Left lung (tissue), 10 donors: ENCODE results near the gene C1orf35. TPM values are rescaled to one million over a fixed set of nuclear protein-coding genes. Genes with fewer than 3 reads are reported as not detected.
"Not testable (repeated sequence)": the region's sequence is repeated elsewhere in the genome, so short reads cannot be mapped to it uniquely, and the experiment has no call there.

Source experiments
- ATAC-seq: fragments of 200-7000 bp; cut with Tn5 transposase; one replicate; pipeline ENCODE4 v1.9.1; 2020; ENCODE audit warnings: moderate library complexity
- DNase-seq, 4 donors: peaks; one replicate each; pipeline ENCODE4 v3.0.0-alpha.2; 2013 to 2020
- H3K27ac ChIP-seq, 2 donors: fragments of 200-600 bp; sonication (generic) in 1 of 2; one replicate each; pipeline versions ENCODE4 v1.5.0 to v1.8.0; 2020 to 2021
- H3K27me3 ChIP-seq, 2 donors: fragments of 200-600 bp; sonication (generic) in 1 of 2; one replicate each; pipeline versions ENCODE4 v1.5.0 to v1.8.0; 2020 to 2021
- H3K36me3 ChIP-seq, 2 donors: fragments of 200-600 bp; sonication (generic) in 1 of 2; one replicate each; pipeline versions ENCODE4 v1.5.0 to v1.8.0; 2020 to 2021
- H3K4me1 ChIP-seq, 2 donors: fragments of 200-600 bp; one replicate each; pipeline ENCODE4 v1.8.0; 2021
- H3K4me3 ChIP-seq, 2 donors: fragments of 200-600 bp; sonication (generic) in 1 of 2; one replicate each; pipeline versions ENCODE4 v1.5.0 to v1.8.0; 2020 to 2021; ENCODE audit warnings: mild to moderate bottlenecking in 1 of 2
- H3K9me3 ChIP-seq, 2 donors: fragments of 200-600 bp; sonication (generic) in 1 of 2; one replicate each; pipeline versions ENCODE4 v1.5.0 to v1.8.0; 2020 to 2021
- intact Hi-C, 2 donors: fragments of 100-400 bp; cut with DNase I; formaldehyde crosslinking; loops; one replicate each; pipeline versions ENCODE4 v1.11.2 to v1.14.2; 2022
- polyA plus RNA-seq, 6 donors: library from polyadenylated mRNA; unstranded; fragments of 120-200 nt; gene quantifications; one replicate each; pipeline ENCODE4 v1.2.1, GENCODE V29; 2013; ENCODE audit not compliant: insufficient read length in 6 of 6
- total RNA-seq, 2 donors: library from RNA; stranded (reverse); fragmentation: NEBNext Ultra II Directional; extraction: Animal tissue kit (Norgen Biotek cat#: 25700); gene quantifications; one replicate each; pipeline ENCODE4 v1.2.1, GENCODE V29; 2021
- TF ChIP-seq, protein P1 (sequence below), 2 donors: fragments of 200-600 bp; sonication (generic) in 1 of 2; IDR thresholded peaks; one replicate each; pipeline versions ENCODE4 v1.5.0 to v1.8.0; 2021; ENCODE audit warnings: antibody characterized with exemption in 2 of 2
- donor health status: DM: no; HTN: yes; CAD: no.
- donor health status: DM: no; HTN: no; CAD: no.

The C1orf35 gene
- total and polyA plus RNA-seq, 8 donors, result 12.6 to 21.1 (median 17.0) TPM

DNA sequence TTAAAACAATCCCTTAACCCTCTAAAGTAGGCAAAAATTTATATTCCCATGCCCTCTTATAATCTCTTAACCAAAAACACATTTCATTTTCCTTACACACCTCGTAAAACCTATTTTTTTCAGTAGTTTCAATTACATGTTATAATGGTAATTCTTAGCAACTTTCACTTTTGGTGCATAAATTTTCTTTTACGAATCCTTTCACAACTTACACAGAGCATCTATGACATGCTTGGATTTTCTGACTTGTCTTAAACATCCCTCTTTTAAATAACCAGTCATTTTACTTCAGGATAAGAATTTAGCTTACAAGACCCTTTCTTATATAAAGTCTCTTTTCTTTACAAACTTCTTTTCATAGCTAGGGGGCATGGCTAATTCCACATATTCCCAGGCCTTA is 14.9 kb upstream of the C1orf35 start:
- no peaks in the 10 kb centered on the region for H3K36me3 ChIP-seq
- intact Hi-C loops, result no loop called here
- no peaks in the 10 kb centered on the region for H3K9me3 ChIP-seq
- no peaks in the 10 kb centered on the region for H3K27me3 ChIP-seq
- ATAC-seq (no peak), DNase-seq (no peak)
- no peaks in the 10 kb centered on the region for H3K4me1 ChIP-seq
- TF ChIP-seq, protein P1, sequence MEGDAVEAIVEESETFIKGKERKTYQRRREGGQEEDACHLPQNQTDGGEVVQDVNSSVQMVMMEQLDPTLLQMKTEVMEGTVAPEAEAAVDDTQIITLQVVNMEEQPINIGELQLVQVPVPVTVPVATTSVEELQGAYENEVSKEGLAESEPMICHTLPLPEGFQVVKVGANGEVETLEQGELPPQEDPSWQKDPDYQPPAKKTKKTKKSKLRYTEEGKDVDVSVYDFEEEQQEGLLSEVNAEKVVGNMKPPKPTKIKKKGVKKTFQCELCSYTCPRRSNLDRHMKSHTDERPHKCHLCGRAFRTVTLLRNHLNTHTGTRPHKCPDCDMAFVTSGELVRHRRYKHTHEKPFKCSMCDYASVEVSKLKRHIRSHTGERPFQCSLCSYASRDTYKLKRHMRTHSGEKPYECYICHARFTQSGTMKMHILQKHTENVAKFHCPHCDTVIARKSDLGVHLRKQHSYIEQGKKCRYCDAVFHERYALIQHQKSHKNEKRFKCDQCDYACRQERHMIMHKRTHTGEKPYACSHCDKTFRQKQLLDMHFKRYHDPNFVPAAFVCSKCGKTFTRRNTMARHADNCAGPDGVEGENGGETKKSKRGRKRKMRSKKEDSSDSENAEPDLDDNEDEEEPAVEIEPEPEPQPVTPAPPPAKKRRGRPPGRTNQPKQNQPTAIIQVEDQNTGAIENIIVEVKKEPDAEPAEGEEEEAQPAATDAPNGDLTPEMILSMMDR (IDR thresholded peaks at IDR 0.05), result no peak
- no peak overlapping the region for H3K4me3 ChIP-seq
- no peak overlapping the region for H3K27ac ChIP-seq

- H3K4me1 ChIP-seq, result no peaks in the 10 kb centered on the region
- TF ChIP-seq, protein P1 (IDR thresholded peaks at IDR 0.05), result no peak
- no peak for DNase-seq
- no peaks in the 10 kb centered on the region for H3K36me3 ChIP-seq
- ATAC-seq, result no peak
- no peak overlapping the region for H3K27ac ChIP-seq
- H3K9me3 ChIP-seq, result no peaks in the 10 kb centered on the region
- intact Hi-C loops, result no loop called here
- H3K4me3 ChIP-seq, result no peak overlapping the region
- no peaks in the 10 kb centered on the region for H3K27me3 ChIP-seq
Observed at GRCh38 chr1:228117335-228117734, 14.2 kb upstream of the C1orf35 start.

DNA sequence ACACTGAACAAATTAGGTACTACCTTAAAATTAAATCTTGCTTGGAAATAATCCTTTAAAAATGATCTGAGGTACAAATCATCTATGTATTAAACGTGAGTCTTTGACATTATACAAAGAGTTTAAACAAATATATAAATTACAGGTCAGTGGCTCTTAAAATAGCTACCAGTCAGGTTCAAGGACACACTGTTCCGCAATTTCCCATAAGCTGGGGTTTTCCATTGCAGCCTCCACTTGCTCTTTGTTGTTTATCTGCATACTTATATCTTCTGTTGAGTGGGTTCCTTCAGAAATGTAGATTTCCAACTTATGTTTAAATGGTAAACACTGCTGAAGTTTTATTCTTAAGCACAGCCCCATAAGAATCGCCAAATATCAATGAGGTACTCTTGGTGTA is 11.7 kb upstream of the C1orf35 start:
- H3K27me3 ChIP-seq, result no peaks in the 10 kb centered on the region
- no peak overlapping the region for H3K4me3 ChIP-seq
- H3K9me3 ChIP-seq, result no peaks in the 10 kb centered on the region
- no peak overlapping the region for H3K27ac ChIP-seq
- peaks cover 0 to 15% of the 10 kb centered on the region in 2 donors for H3K4me1 ChIP-seq
- TF ChIP-seq, protein P1 (IDR thresholded peaks at IDR 0.05), result no peak
- H3K36me3 ChIP-seq, result no peaks in the 10 kb centered on the region
- DNase-seq (no peak), ATAC-seq (no peak)
- intact Hi-C loops, result no loop called here

DNA sequence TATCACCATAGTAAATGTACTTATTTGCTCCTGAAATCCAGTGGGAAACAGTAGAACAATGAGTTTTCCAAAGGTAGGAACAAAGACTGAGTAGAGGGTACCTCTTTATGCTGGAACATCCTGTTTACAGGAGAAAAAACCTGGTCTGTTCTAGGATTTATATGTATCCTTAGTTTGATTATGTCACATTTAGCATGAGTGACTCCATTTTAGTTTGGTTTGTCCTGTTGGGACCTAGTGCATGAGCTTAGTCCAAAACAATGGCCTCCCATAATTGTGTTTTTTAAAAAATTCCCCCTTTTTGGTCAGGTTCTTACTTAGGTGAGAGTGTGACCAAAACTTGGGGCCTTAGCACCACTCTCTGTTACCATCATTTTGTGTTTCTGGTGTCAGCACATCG is 9.5 kb upstream of the C1orf35 start:
- TF ChIP-seq, protein P1 (IDR thresholded peaks at IDR 0.05), result no peak
- Histone ChIP-seq H3K27me3 (no peaks in the 10 kb centered on the region), H3K4me3 (no peak overlapping the region), H3K36me3 (peaks cover 0 to 2% of the 10 kb centered on the region in 2 donors), H3K27ac (no peak overlapping the region), H3K9me3 (no peaks in the 10 kb centered on the region), H3K4me1 (peaks cover 8 to 29% of the 10 kb centered on the region in 2 donors)
- ATAC-seq (no peak), DNase-seq (no peak)
- intact Hi-C loops, result no loop called here

GRCh38 chr1:228112167-228112566 is 9.0 kb upstream of the C1orf35 start:
- peaks cover 8 to 32% of the 10 kb centered on the region in 2 donors for H3K4me1 ChIP-seq
- DNase-seq (no peak), ATAC-seq (no peak)
- TF ChIP-seq, protein P1 (IDR thresholded peaks at IDR 0.05), result no peak
- no peaks in the 10 kb centered on the region for H3K9me3 ChIP-seq
- H3K27me3 ChIP-seq, result no peaks in the 10 kb centered on the region
- no peak overlapping the region for H3K27ac ChIP-seq
- peaks cover 0 to 7% of the 10 kb centered on the region in 2 donors for H3K36me3 ChIP-seq
- H3K4me3 ChIP-seq, result no peak overlapping the region
- intact Hi-C loops, result no loop called here

- intact Hi-C loops, ATAC-seq: not testable (repeated sequence)
Observed at GRCh38 chr1:228111315-228111714, 8.2 kb upstream of the C1orf35 start.

More at GRCh38 chr1:228111315-228111714, 8.2 kb upstream of the C1orf35 start:
- H3K9me3 ChIP-seq, DNase-seq, H3K27me3 ChIP-seq, H3K27ac ChIP-seq, H3K4me3 ChIP-seq: not testable (repeated sequence)
- H3K36me3 ChIP-seq, result peaks cover 0 to 15% of the 10 kb centered on the region in 2 donors
- H3K4me1 ChIP-seq, result peaks cover 8 to 34% of the 10 kb centered on the region in 2 donors
